ENCODE data around the gene TCF7L2.

- TF ChIP-seq CTCF (IDR thresholded peaks at IDR 0.05) (no peak), POLR2A (IDR thresholded peaks at IDR 0.05) (no peak)
Observed at GRCh38 chr10:112956631-112957350, 6.7 kb downstream of the TCF7L2 start.

All from adrenal gland (tissue), 5 donors.